Neural progenitor cell (in vitro differentiated cells): ENCODE data around the gene SLC26A2. TPM values are rescaled to one million over a fixed set of nuclear protein-coding genes. Genes with fewer than 3 reads are reported as not detected.
A peak's percentile ranks its signal among the peaks of the same experiment; 100 is the strongest.

Experiments
- DNase-seq: peaks from one replicate; pipeline ENCODE4 v3.0.0-alpha.2; 2016; ENCODE audit warnings: low spot score
- H2AFZ ChIP-seq: fragments of 200-600 bp; sonication (generic); replicated peaks from 2 replicates; pipeline ENCODE4 v1.6.1; 2016; ENCODE audit warnings: antibody characterized with exemption
- H3F3A ChIP-seq: fragments of 200-600 bp; sonication (generic); 2 replicates; pipeline ENCODE4 v1.6.1; 2016; ENCODE audit warnings: antibody characterized with exemption, low read depth
- H3K27ac ChIP-seq: fragments of 200-600 bp; sonication (generic); 2 replicates; pipeline ENCODE4 v1.5.1; 2016; ENCODE audit warnings: mild to moderate bottlenecking
- H3K27me3 ChIP-seq: fragments of 200-600 bp; sonication (generic); 2 replicates; pipeline ENCODE4 v1.6.1; 2016; ENCODE audit warnings: mild to moderate bottlenecking, moderate library complexity
- H3K36me3 ChIP-seq: fragments of 200-600 bp; sonication (generic); 2 replicates; pipeline ENCODE4 v1.5.1; 2016
- H3K4me1 ChIP-seq: fragments of 200-600 bp; sonication (generic); 2 replicates; pipeline ENCODE4 v1.6.1; 2016; ENCODE audit warnings: mixed run types
- H3K4me2 ChIP-seq: fragments of 200-600 bp; sonication (generic); 2 replicates; pipeline ENCODE4 v1.6.1; 2016
- H3K4me3 ChIP-seq: fragments of 200-600 bp; sonication (generic); 2 replicates; pipeline ENCODE4 v1.5.1; 2016
- H3K79me2 ChIP-seq: fragments of 200-600 bp; sonication (generic); 2 replicates; pipeline ENCODE4 v1.6.1; 2016; ENCODE audit warnings: low read depth
- H3K9ac ChIP-seq: fragments of 200-600 bp; sonication (generic); 2 replicates; pipeline ENCODE4 v1.6.1; 2016
- H3K9me3 ChIP-seq: fragments of 200-600 bp; sonication (generic); 2 replicates; pipeline ENCODE4 v1.5.1; 2016; ENCODE audit warnings: low read depth
- H4K20me1 ChIP-seq: fragments of 200-600 bp; sonication (generic); 2 replicates; pipeline ENCODE4 v1.6.1; 2016; ENCODE audit warnings: low read depth
- H3K27ac Mint-ChIP-seq: 3 replicates; pipeline ENCODE4 v1.8.0; 2021; ENCODE audit warnings: mixed read lengths
- H3K27me3 Mint-ChIP-seq: 2 replicates; pipeline ENCODE4 v1.8.0; 2022; ENCODE audit warnings: low read depth, mild to moderate bottlenecking, inconsistent platforms, moderate library complexity, mixed read lengths; ENCODE audit not compliant: insufficient read depth
- H3K36me3 Mint-ChIP-seq: 3 replicates; pipeline ENCODE4 v1.8.0; 2021; ENCODE audit warnings: mixed read lengths
- H3K4me1 Mint-ChIP-seq: 3 replicates; pipeline ENCODE4 v1.8.0; 2021; ENCODE audit warnings: mixed read lengths
- H3K4me3 Mint-ChIP-seq: 3 replicates; pipeline ENCODE4 v1.8.0; 2021; ENCODE audit warnings: mild to moderate bottlenecking, moderate library complexity, mixed read lengths
- H3K9me3 Mint-ChIP-seq: 3 replicates; pipeline ENCODE4 v1.8.0; 2020; ENCODE audit warnings: mixed read lengths
- EZH2 ChIP-seq: fragments of 200-600 bp; sonication (generic); IDR thresholded peaks from 2 replicates; pipeline ENCODE4 v1.6.1; 2017; ENCODE audit warnings: antibody characterized with exemption, mild to moderate bottlenecking, moderate library complexity
- EZH2phosphoT487 ChIP-seq: fragments of 200-600 bp; sonication (generic); IDR thresholded peaks from 2 replicates; pipeline ENCODE4 v1.6.1; 2017; ENCODE audit warnings: antibody characterized with exemption
- total RNA-seq: library from RNA; depleted of rRNA; stranded (reverse); fragments of >200 nt; gene quantifications from 2 replicates; pipeline ENCODE4 v1.2.3, GENCODE V29; 2015; ENCODE audit warnings: low replicate concordance
- TF ChIP-seq, protein P1 (sequence below): fragments of 200-600 bp; sonication (generic); IDR thresholded peaks from 2 replicates; pipeline ENCODE4 v1.5.1; 2017; ENCODE audit warnings: antibody characterized with exemption, mild to moderate bottlenecking

Gene SLC26A2
- total RNA-seq, 1 donor from 2014 or later: 20.1 TPM

DNA sequence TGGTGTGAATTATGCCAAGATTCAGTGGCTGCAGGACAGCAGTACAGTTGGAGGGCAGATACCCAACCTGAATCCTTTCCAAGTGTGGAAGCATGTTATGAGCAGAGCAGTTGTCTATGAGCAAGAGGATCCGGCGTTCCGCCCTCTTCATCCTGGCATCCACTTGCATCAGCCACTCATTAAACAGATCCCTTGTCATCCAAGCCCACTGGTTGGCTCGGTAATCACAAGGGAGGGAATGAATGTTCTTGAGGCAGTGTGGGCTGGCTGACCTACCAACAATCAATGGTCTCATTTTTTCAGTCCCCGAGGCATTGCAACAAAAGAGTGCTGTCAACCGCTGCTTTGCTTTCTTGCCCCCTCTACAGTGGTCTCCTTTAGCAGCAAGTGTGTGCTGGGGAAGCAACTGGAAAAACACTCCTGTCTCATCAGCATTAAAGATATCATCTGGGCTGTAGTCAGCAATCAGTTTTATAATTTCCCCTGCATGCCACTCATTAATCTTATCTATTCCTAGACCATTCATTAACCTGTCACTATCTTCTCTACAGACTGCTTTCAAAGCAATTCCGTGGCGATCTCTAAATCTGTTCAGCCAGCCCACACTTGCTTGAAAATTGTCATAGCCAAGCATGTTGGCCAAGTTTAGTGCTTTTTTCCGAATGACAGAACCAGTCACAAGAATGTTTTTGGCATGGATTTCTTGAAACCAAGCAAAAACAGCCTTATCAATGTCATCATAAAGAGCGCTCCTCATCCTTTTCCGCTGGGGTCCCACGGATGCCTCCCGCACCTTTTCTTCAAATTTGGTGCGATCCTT is 35.0 kb downstream of the SLC26A2 start:
- TF ChIP-seq EZH2: no peak
- no peak for TF ChIP-seq EZH2phosphoT487
- TF ChIP-seq, protein P1, sequence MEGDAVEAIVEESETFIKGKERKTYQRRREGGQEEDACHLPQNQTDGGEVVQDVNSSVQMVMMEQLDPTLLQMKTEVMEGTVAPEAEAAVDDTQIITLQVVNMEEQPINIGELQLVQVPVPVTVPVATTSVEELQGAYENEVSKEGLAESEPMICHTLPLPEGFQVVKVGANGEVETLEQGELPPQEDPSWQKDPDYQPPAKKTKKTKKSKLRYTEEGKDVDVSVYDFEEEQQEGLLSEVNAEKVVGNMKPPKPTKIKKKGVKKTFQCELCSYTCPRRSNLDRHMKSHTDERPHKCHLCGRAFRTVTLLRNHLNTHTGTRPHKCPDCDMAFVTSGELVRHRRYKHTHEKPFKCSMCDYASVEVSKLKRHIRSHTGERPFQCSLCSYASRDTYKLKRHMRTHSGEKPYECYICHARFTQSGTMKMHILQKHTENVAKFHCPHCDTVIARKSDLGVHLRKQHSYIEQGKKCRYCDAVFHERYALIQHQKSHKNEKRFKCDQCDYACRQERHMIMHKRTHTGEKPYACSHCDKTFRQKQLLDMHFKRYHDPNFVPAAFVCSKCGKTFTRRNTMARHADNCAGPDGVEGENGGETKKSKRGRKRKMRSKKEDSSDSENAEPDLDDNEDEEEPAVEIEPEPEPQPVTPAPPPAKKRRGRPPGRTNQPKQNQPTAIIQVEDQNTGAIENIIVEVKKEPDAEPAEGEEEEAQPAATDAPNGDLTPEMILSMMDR: no peak
- H2AFZ ChIP-seq: no peak overlapping the region

DNA sequence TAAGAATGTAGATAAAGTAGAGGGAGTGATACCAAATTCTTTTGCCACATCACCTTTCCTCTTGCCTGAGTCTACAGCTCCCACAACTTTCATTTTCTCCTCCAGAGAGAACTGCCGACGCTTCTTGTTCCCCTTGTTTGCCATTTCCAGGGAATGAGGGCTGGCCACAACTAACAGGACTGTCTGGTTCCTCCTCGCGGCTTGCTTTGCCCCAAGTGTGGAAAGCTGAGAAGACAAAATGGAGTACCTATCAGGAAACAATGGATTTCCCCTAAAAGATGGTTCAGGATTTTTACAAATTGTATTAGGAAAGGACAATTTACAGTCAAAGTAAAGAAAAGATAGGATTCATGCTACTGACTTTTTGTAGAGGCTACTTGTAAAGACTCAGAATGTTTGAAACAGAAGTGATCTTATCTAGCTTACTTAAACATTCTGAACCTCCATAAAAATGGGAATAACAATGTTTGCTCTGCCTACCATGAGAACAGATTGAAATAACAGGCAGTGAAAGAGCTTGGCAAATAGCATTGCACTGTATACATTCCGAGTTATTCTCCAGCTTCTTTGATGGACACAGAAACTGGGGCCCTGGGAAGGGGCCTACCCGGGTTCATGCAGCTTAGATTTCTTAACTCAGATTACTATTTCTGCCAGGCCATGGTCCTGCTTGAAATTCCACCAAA is 35.8 kb downstream of the SLC26A2 start:
- Mint-ChIP-seq H3K36me3 (peaks cover 8% of the 10 kb centered on the region), H3K9me3 (no peaks in the 10 kb centered on the region), H3K4me3 (no peak overlapping the region), H3K4me1 (peaks cover 14% of the 10 kb centered on the region), H3K27me3 (no peaks in the 10 kb centered on the region), H3K27ac (no peak overlapping the region)
- Histone ChIP-seq H3F3A (peaks cover 23% of the 10 kb centered on the region), H3K9me3 (no peaks in the 10 kb centered on the region), H2AFZ (no peak overlapping the region), H3K36me3 (no peaks in the 10 kb centered on the region), H3K4me2 (no peak overlapping the region), H3K9ac (no peak overlapping the region), H3K27me3 (no peaks in the 10 kb centered on the region), H3K4me1 (peaks cover 5% of the 10 kb centered on the region), H4K20me1 (peaks cover 2% of the 10 kb centered on the region), H3K79me2 (peaks cover 13% of the 10 kb centered on the region), H3K4me3 (no peak overlapping the region), H3K27ac (no peak overlapping the region)
- TF ChIP-seq, protein P1: no peak
- TF ChIP-seq EZH2phosphoT487 (no peak), EZH2 (no peak)
- DNase-seq: no peak

More for the DNA sequence above, 35.0 kb downstream of the SLC26A2 start:
- H4K20me1 ChIP-seq: no peaks in the 10 kb centered on the region
- no peak overlapping the region for H3K27ac ChIP-seq
- peaks cover 8% of the 10 kb centered on the region for H3K36me3 Mint-ChIP-seq
- no peaks in the 10 kb centered on the region for H3K9me3 ChIP-seq
- no peak overlapping the region for H3K4me2 ChIP-seq
- no peaks in the 10 kb centered on the region for H3K27me3 ChIP-seq
- H3K9ac ChIP-seq: no peak overlapping the region
- no peak overlapping the region for H3K4me3 ChIP-seq
- no peak overlapping the region for H3K4me3 Mint-ChIP-seq
- H3K9me3 Mint-ChIP-seq: no peaks in the 10 kb centered on the region
- no peaks in the 10 kb centered on the region for H3K36me3 ChIP-seq
- H3K79me2 ChIP-seq: peaks cover 8% of the 10 kb centered on the region
- H3K27ac Mint-ChIP-seq: no peak overlapping the region
- peaks cover 17% of the 10 kb centered on the region for H3F3A ChIP-seq
- peaks cover 5% of the 10 kb centered on the region for H3K4me1 ChIP-seq
- peaks cover 14% of the 10 kb centered on the region for H3K4me1 Mint-ChIP-seq
- DNase-seq: no peak
- H3K27me3 Mint-ChIP-seq: no peaks in the 10 kb centered on the region

DNA sequence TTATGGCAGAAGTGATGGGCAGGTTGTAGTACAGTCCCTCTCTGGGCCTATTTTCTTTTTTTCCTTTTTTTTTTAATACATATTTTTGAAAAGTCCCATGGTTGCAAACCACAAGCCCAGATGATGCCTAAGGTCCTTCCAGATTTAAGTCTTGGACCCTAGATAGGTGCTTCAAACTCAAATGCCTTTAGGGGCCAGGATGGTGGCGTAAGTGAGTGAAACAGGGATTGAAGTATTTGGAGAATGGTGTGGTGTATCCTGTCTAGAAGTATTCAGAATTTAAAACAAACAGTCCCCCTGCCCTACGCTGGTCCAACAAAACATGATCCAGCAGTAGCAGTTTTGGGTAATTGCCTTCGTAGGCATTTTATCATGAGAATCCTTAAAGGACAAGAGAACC is 37.7 kb downstream of the SLC26A2 start:
- no peak overlapping the region for H3K4me3 ChIP-seq
- H3K27me3 Mint-ChIP-seq: peaks cover 2% of the 10 kb centered on the region
- peaks cover 26% of the 10 kb centered on the region for H3K4me1 Mint-ChIP-seq
- H3K27ac Mint-ChIP-seq: no peak overlapping the region
- peaks cover 8% of the 10 kb centered on the region for H3K36me3 Mint-ChIP-seq
- peaks cover 32% of the 10 kb centered on the region for H3K79me2 ChIP-seq
- H3K9me3 ChIP-seq: no peaks in the 10 kb centered on the region
- H4K20me1 ChIP-seq: peaks cover 22% of the 10 kb centered on the region
- H3K27me3 ChIP-seq: no peaks in the 10 kb centered on the region
- DNase-seq: no peak
- no peaks in the 10 kb centered on the region for H3K9me3 Mint-ChIP-seq
- no peaks in the 10 kb centered on the region for H3K36me3 ChIP-seq
- no peak overlapping the region for H2AFZ ChIP-seq
- H3K4me2 ChIP-seq: no peak overlapping the region
- peaks cover 22% of the 10 kb centered on the region for H3F3A ChIP-seq
- no peak overlapping the region for H3K9ac ChIP-seq
- peaks cover 13% of the 10 kb centered on the region for H3K4me1 ChIP-seq
- TF ChIP-seq EZH2 (no peak), EZH2phosphoT487 (no peak)
- TF ChIP-seq, protein P1: no peak
- H3K27ac ChIP-seq: no peak overlapping the region
- H3K4me3 Mint-ChIP-seq: peak overlapping the region; percentile 6
